HG03575 (cell line): ENCODE data around the gene TRAPPC2L.

Source experiments
- ATAC-seq: cut with Tn5 transposase; IDR thresholded peaks from one replicate; pipeline ENCODE4 v1.9.1; 2021; ENCODE audit not compliant: unreplicated experiment, insufficient number of reproducible peaks, low FRiP score; ENCODE audit errors: extremely low read depth

TRAPPC2L gene

DNA sequence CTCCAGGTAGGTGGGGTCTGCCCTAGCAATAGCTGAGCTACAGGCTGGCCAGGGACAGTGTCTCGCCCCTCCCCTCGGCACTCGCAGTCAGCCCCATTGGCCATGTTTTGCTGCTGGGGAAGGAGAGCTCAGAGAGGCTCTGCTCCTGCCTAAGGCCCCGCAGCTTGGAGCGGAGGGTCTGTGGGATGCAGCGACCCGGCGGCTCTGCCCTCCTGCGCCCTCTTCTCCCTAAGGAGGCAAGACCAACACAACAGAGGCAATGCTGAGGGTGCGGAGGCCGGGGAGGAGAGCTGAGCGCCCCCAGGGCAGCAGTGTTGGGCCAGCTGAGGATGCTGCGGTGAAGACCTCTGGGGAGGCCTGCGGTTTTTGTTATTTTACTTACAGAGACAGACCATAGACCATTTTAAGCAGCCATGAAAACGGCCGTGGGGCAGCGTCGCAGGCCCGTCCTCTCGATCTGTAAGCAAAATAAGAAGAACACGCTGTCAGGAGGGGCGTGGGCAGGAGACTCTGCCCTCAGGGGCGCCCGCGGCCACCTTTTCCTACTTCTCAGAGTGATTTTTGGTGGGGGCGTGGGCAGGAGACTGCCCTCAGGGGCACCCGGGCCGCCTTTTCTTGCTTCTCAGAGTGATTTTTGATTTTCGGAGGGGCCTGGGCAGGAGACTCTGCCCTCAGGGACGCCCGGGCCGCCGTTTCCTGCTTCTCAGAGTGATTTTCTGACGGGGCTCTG lies 40.9 kb downstream of the TRAPPC2L start:
- no peak for ATAC-seq

DNA sequence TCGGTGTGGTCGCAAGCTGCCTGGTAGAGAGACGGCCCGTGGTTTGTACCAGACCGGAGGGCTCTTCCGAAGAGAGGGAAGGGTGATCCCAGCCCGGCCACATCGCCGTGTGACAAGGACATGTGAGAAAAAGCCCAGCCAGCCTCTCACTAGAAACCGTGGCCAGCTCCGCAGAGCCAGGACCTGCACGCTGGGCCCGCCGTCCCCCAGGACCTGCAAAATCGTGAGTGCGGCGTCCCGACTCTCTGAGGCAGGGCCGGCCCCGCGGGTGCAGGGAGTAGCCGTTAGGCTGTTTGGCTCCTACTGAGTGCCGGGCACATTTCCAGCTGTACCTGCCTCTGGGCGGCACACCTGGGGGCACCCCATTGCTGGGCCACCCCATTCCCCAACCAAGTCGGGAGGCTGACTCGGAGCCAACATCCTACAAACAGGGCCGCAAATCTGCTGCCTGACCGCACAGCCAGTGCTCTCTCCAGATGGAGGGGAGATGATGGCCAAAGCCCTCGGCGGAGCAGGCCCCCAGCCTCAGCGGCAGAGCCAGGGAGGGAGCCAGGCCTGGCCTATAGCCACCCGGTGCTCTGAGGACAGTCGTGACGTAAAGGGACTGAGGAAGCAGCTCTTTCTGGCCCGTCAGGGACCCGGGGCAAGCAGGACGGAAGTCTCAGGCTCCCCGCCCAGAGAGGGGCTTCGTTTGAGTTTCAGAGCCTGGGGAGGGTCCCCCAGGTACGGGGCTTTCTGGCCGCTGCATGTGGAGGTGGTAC lies 43.2 kb downstream of the TRAPPC2L start:
- no peak for ATAC-seq

DNA sequence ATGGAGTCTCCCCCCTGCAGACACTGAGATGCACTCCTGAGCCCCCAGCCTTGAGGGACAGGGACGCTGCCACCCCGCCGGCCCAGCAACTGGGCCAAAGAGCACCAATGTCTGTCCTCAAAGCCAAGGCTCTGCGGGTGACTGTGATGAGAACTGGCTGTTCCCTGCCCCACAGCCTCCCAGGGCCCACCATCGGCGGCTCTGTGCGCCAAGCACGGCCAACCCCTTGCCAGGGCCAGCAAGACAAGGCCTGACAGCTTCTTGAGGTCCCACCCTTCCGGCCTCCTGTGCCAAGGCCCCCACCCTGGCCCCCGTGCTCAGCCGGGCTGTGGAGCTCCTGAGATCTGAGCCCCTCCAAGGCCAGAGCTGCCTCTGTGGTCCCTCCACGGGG lies 43.7 kb downstream of the TRAPPC2L start:
- ATAC-seq, result no peak

DNA sequence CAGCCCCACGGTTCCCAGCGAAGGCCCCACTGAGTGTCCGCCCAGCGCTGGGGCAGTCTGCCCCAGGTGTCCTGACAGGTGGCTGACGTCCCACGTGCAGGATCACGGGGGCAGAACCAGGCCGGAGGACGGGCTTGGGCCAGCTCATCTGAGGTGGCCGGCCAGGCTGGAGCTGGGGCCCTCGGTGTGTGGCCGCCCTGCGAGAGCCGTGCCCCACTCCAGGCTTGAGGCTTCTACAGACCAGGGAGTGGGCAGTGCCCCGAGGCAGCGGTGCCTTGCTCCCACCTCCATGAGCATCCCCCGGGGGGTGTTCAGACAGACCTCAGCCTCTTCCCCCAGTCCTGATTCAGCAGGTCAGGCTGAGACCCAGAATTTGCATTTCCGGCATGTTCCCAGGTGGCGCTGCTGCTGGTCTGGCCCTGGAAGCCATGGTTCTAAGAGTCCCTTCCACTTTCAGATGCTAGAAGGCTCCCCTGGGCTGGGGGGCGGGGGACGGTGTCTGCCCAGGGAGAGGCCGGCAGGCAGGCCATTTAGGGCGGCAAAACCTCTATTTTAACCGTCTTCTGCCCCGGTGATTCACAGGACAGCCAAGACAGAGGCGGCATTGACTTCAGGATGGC lies 44.9 kb downstream of the TRAPPC2L start:
- ATAC-seq, result no peak

DNA sequence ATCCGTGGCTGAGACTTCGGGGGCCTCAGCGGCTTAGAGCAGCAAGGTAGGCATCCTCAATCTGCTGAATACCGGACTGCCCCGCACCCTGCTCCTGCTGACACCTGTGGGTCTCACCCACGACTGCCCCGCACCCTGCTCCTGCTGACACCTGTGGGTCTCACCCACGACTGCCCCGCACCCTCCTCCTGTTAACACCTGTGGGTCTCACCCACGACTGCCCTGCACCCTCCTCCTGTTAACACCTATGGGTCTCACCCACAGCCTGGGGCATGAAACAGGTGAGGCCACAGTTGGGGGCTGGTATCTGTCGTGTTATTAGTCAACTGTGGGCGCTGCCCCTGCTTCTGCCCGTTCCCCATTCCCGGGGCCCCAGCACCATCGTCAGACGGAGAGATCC lies 45.8 kb downstream of the TRAPPC2L start:
- no peak for ATAC-seq

DNA sequence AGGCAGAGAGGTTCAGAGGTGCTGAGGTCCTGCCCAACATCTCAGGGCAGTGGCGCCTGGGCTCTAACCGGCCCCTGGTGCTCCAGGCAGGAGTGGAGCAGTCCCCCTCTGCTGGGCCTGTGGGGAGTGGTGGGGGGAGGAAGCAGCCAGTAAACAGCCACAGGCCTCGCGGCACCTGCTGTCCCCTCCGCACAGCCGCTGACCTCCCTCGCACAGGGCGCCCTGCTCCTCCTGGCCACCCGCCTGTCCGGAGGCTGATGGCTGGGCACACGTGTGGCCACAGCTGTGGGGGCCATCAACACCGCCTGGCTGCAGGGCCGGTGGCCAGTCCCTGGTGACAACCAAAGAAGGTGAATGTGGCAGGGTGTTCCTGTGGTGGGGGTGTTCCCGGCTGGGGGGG lies 46.3 kb downstream of the TRAPPC2L start:
- no peak for ATAC-seq

DNA sequence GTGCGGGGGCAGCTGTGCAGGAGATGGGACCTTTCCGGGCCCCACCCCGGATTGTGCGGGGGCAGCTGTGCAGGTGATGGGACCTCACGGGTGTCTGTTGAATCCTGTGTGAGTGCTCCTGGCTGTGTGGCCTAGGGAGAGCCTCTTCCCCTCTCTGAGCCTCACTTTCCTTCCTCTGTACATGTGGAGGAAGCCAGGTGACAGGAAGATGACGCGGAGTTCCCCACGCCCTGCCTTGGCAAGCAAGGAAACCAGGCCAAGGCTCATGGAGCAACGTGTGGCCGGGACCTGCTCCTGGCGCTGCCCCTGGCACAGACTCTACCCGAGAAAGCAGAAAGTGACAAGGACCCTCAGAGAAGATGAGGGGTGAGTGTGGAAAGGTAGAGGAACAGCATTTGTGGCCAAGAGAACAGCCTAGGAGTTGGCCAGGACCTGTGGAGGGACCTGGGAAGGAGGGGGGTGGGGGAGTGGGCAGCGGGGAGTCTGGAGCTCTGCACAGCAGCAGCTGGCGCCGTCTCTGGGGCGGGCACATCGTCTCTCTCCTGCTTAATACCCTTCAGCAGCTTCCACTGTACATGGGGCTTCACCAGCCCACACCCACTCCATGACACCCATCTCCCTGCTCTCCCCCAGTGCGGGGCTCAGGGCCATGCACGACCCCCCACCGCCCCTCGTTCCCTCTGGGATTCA lies 47.9 kb downstream of the TRAPPC2L start:
- no peak for ATAC-seq

DNA sequence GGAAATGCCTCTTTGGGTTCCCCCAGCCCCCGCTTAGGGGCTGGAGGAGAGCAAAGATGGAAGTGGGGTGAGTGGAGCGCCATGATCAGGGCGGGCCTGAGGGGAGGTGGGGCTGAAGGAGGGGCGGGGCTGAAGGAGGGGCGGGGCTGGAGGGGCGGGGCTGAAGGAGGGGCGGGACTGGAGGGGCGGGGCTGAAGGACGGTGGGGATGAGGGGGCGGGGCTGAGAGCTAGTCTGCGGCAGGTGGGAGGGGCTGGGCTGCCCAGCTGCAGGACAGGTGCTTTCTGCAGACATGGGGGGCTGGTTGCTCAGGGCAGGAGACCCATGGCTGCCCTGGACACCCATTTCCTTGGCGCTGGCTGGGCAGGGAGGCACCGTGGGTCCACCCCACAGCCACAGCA lies 48.6 kb downstream of the TRAPPC2L start:
- ATAC-seq, result no peak

DNA sequence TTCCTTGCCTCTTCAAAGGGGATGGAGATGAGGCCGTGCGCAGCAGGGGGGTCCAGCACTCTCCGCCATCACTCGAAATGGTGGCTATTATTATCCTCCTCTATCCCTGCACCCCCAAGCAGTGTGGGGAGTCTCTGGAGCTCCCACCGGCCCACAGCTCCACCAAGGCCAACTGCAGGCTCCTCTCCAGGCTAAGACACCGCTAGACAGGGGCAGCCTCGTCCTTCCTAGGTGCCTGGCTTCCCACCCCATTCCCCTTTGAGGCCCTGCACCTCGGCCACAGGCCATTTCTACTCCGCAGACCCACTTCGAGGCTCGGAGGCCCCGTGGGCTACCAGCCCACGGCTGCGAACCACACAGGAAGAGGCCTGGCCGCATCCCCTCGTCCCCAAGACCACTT lies 49.1 kb downstream of the TRAPPC2L start:
- ATAC-seq, result no peak

DNA sequence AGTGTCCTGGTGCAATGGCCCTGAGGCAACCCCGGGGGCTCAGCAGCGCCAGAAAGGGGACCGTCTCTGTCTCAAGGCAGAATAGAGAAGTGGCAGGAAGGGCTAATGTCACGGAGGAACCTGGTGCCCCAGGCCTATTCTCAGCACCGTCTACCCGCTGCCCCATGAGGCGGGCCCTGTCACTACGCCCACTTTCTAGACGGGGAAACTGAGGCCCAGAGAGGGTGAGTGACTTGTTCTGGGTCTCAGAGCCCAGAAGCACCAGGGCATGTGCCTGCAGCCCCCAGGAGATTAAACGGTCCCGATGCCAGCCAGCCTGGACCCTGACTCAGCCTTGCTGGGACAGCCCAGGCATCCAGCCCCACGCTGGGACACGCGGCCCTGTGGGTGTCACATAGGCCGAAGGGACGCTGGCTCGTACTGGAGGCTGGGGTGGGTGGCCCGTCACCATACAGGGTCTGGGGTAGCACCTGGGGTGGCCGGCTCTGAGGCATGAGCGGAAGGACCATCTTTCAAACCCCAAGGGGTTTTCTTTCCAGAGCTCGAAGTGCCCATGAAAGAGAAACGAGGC lies 49.7 kb downstream of the TRAPPC2L start:
- ATAC-seq, result no peak

DNA sequence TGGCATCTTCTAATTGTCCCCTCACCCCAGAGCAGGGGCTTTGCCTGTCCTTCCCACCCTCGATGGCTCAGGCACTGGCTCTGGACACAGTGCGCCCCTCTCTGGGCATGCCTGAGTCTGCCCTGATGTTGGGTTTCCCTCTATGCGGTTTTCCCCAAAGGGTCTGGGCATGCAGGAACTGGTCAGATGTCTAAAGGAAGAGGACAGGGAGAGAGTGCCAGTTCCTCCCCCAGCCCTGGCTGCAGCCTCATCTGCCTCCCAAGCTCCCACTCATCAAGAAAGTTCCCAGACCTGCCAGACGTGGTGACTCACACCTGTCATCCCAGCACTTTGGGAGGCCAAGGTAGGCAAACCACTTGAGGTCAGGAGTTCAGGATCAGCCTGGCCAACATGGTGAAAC lies 50.8 kb downstream of the TRAPPC2L start:
- ATAC-seq, result no peak

DNA sequence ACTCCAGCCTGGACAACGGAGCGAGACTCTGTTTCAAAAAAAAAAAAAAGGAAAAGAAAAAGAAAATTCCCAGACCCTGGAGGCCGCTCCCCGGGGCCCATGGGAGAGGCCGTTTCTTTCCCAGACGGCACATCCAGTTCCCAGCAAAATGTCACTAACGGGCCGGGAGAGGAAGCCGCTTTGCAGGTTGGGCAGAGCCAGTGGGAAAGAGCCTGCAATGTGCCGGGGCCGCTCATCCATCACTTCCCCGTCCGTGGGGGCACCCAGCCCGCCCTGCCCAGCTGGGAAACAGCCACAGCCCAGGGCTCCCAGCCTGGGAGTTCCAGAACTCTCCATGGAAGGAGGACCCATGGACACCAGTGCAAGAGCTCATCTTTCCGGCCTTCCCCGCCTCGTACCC lies 51.4 kb downstream of the TRAPPC2L start:
- no peak for ATAC-seq

DNA sequence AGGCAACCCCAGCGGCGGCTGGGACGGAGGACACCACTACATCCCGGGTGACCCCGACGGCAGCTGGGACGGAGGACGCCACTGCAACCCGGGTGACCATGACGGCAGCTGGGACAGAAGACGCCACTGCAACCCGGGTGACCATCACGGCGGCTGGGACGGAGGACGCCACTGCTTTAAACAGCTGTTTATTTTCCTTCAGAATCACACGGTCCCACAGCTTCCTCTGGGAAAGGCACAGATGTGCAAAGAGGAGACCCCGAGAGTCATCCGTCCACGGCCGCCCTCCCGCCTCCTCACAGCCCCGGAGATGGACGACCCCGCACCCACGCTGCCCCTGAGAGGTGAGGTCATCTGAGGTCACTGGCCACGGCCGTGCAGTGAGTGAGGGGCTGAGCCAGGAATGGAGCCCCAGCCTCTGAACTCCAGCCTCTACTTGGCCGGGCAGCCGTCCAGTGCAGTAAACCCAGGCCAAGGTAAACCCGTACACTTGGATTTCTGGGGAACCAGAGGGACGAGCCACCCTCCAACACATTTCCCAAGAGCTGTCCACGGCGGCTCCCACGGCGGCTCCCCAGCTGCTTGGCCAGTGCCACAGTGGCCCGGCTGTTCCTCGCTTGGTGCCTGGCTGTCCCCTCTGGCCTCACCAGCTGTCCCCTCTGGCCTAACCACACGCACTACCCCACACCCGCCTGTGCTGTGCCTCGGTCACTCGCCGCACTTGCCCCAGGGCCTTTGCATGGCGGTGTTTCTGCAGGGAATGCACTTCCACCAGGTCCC lies 52.7 kb downstream of the TRAPPC2L start:
- no peak for ATAC-seq

DNA sequence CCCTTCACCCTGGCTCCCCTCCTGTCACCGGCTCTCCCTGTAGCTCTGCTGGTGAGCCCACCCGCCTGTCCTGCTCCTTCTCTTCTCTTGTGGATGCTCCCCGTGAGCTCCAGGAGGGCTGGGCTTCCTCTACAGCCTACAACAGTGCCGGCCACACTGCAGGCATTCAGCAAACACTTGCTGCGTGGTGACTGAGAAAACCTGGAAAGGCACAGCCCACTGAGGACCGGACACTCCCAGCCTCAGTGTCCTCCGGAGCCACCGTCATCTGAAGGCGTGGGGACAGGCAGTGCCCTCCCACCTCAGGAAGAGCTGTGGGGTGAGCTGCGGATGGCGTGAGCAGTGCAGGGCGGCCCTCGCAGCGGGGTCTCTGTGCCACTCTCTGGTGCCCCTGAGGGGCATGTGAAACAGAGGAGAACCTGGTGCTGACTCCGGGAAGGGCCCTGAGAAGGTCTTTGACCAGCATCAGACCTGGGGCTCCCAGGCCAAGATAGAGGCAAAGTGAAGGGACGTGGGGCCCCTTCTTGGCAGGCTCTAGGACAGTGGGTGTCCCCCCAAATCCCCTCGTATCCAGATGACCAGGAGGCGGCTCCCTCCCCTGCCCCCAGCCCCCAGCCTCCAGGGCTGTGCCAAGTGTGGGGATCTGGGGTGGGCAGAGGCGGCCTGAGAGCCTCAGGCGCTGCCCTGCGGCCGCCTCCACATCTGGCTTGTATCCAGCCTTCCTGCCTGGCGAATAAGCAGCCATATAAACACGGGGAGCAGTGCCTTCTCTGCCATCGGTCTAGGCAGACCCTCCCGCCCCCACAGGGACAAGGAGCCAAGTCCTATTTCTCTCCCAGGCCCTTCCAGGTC lies 53.6 kb downstream of the TRAPPC2L start:
- ATAC-seq, result no peak

DNA sequence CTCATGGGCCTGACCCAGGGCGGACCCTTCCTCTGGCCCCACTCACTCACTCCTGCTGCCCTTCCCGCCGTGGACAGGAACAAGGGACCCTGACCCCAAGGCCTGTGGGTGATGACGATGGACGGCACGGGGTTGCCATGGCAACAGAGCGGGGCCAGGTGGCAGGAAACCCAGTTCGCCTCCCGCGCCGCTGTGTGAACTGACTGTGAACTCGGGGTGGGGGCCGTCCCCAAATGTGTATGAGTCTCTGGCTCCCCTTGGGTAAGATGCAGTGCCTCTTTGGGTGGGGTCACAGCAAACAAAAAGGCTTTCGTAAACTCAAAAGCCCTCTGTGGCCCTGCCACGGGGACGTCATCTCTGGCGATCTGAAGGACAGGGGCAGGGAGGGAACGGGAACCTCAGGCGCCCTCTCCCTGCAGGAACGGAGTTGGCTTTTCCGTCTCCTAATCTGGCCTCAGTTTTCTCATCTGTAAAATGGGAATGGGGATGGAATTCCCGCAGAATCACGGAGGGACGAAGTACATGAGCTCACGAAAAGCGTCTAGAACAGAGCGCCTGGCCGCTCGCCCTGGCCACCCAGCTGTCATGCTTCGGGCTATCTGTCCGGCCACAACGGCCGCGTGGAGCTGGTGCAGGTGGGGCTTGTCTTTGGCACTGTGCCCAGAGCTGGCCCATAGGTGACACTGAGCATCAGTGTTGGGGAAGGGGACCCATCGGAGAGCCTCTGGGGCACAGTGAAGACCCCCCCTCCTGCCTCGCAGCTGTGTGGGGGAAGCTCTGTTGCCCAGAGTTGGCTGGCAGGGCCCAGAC lies 54.4 kb downstream of the TRAPPC2L start:
- ATAC-seq, result no peak

DNA sequence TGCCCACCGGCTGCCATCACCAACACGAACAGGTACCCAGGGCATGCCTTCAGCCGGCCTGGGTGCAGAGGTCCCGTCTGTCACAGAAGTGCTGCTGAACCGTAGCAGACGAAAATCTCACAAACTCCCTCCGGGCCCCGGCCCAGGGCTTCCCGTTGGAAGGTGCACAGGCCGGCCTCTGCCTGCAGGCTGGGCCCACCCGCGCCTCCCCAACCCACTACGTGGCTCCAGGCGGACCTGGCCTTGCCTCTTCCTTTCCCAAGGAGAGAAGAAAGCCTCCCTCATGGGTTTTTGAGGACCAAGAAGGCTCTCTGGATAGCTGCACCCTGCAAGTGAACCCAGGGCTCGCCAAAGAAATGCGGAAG lies 55.0 kb downstream of the TRAPPC2L start:
- no peak for ATAC-seq
